ENCODE data around the gene TRAF5. TPM values are rescaled to one million over a fixed set of nuclear protein-coding genes. Genes with fewer than 3 reads are reported as not detected.

Gene TRAF5
- total and polyA plus RNA-seq, 12 donors, result 1.3 to 5.5 (median 1.9) TPM

- DNase-seq (no peak), ATAC-seq (no peak)
- H3K36me3 ChIP-seq, result no peaks in the 10 kb centered on the region
- intact Hi-C loops (cut with DNase I), result loop anchor here in 1 of 10 donors (5.0 kb wide), 1 partner anchor 1903 kb away; no protein-coding TSS in a partner anchor
- H3K4me3 ChIP-seq, result no peak overlapping the region
- no peak for TF ChIP-seq CTCF (IDR thresholded peaks at IDR 0.05)
- 52 to 72% methylated on average over 1 of the region's 1 CpG for WGBS, 2 donors
- H3K27ac ChIP-seq, result no peak overlapping the region
- H3K4me1 ChIP-seq, result peaks cover 0 to 59% (median 16%) of the 10 kb centered on the region in 9 donors
- no peaks in the 10 kb centered on the region for H3K27me3 ChIP-seq
- H3K9me3 ChIP-seq, result no peaks in the 10 kb centered on the region
Measured at GRCh38 chr1:211333906-211334305, 7.3 kb downstream of the TRAF5 start.

GRCh38 chr1:211334986-211335385 is 8.4 kb downstream of the TRAF5 start:
- Histone ChIP-seq H3K27me3 (no peaks in the 10 kb centered on the region), H3K27ac (peak overlapping the region in 1 of 10 donors; percentile 56), H3K4me3 (no peak overlapping the region), H3K36me3 (no peaks in the 10 kb centered on the region), H3K9me3 (no peaks in the 10 kb centered on the region), H3K4me1 (peaks cover 0 to 57% (median 15%) of the 10 kb centered on the region in 9 donors)
- 69 to 82% methylated on average over 4 of the region's 4 CpGs for WGBS, 2 donors
- intact Hi-C loops (cut with DNase I), result loop anchor here in 1 of 10 donors (5.0 kb wide), 1 partner anchor 1902 kb away; no protein-coding TSS in a partner anchor
- TF ChIP-seq CTCF (IDR thresholded peaks at IDR 0.05), result no peak
- ATAC-seq, result no peak
- DNase-seq, result no peak

- TF ChIP-seq CTCF (IDR thresholded peaks at IDR 0.05), result no peak
- 71 to 78% methylated on average over 3 of the region's 3 CpGs for WGBS, 2 donors
- H3K4me3 ChIP-seq, result no peak overlapping the region
- DNase-seq (no peak), ATAC-seq (no peak)
- peak overlapping the region in 1 of 10 donors; percentile 56 for H3K27ac ChIP-seq
- H3K4me1 ChIP-seq, result peaks cover 0 to 50% (median 15%) of the 10 kb centered on the region in 9 donors
- no peaks in the 10 kb centered on the region for H3K27me3 ChIP-seq
- H3K36me3 ChIP-seq, result no peaks in the 10 kb centered on the region
- no peaks in the 10 kb centered on the region for H3K9me3 ChIP-seq
- intact Hi-C loops (cut with DNase I), result no loop called here
Measured at GRCh38 chr1:211335522-211336157, 9.0 kb downstream of the TRAF5 start.

GRCh38 chr1:211336161-211336560 is 9.5 kb downstream of the TRAF5 start:
- 75 to 94% methylated on average over 3 of the region's 3 CpGs for WGBS, 2 donors
- intact Hi-C loops (cut with DNase I), result no loop called here
- no peak for ATAC-seq
- Histone ChIP-seq H3K9me3 (no peaks in the 10 kb centered on the region), H3K27ac (peak overlapping the region in 1 of 10 donors; percentile 56), H3K36me3 (no peaks in the 10 kb centered on the region), H3K4me3 (no peak overlapping the region), H3K4me1 (peaks cover 0 to 50% (median 15%) of the 10 kb centered on the region in 9 donors), H3K27me3 (no peaks in the 10 kb centered on the region)
- no peak for TF ChIP-seq CTCF (IDR thresholded peaks at IDR 0.05)
- DNase-seq, result no peak
